Posterior vena cava (tissue), 2 donors: ENCODE data around the gene MRPL18. TPM values are rescaled to one million over a fixed set of nuclear protein-coding genes. Genes with fewer than 3 reads are reported as not detected.
A peak's percentile ranks its signal among the peaks of the same experiment; 100 is the strongest.
"Not testable (repeated sequence)": the region's sequence is repeated elsewhere in the genome, so short reads cannot be mapped to it uniquely, and the experiment has no call there.

ENCODE experiments used
- DNase-seq: peaks from one replicate; pipeline ENCODE4 v3.0.0-alpha.2; 2020; ENCODE audit warnings: low spot score
- intact Hi-C, 2 donors: fragments of 100-400 bp; cut with DNase I; formaldehyde crosslinking; loops; one replicate each; pipeline versions ENCODE4 v1.14.1 to v1.14.2; 2022 to 2023
- long read RNA-seq, 2 donors: library from polyadenylated mRNA; unstranded; transcript quantifications; one replicate each; pipeline ENCODE4 v2.0.0, GENCODE V29; 2020 to 2021
- total RNA-seq, 2 donors: library from RNA; stranded (reverse); fragmentation: NEBNext Ultra II Directional; extraction: Animal tissue kit (Norgen Biotek cat#: 25700); gene quantifications; one replicate each; pipeline ENCODE4 v1.2.1, GENCODE V29; 2021
- donor health status: DM: yes; HTN: yes; CAD: no.
- donor health status: DM: yes; HTN: yes; CAD: no.

Gene MRPL18
- 10 to 100 TPM; 62.9 to 66.4 TPM for total RNA-seq
- long read RNA-seq, donor 1, transcript MRPL18-201 (4 exons, 978 nt) = major isoform, 18 of 20 reads
- long read RNA-seq, donor 1, partial matches to known transcripts = 0 of 20 reads
- long read RNA-seq, donor 1, other reads (novel, unspliced or antisense) = 2 of 20 reads
- long read RNA-seq, donor 2, transcript MRPL18-201 (4 exons, 978 nt) = major isoform, 58 of 71 reads
- long read RNA-seq, donor 2, partial matches to known transcripts = 3 of 71 reads
- long read RNA-seq, donor 2, other reads (novel, unspliced or antisense) = 9 of 71 reads

- peak; percentile 98 for DNase-seq
- intact Hi-C loops = loop anchor here (5.0 kb wide), 2 partner anchors 42 to 47 kb away; no protein-coding TSS in a partner anchor
Measured at GRCh38 chr6:159790149-159790955, at the start of gene MRPL18. Gene MRPL18, plus strand, starts transcription at chr6:159790467. Its CDS starts 121 bp downstream, at chr6:159790588.

- no peak for DNase-seq
- intact Hi-C loops = no loop called here
Measured at GRCh38 chr6:159742165-159742564, 48.1 kb upstream of the MRPL18 start.

DNA sequence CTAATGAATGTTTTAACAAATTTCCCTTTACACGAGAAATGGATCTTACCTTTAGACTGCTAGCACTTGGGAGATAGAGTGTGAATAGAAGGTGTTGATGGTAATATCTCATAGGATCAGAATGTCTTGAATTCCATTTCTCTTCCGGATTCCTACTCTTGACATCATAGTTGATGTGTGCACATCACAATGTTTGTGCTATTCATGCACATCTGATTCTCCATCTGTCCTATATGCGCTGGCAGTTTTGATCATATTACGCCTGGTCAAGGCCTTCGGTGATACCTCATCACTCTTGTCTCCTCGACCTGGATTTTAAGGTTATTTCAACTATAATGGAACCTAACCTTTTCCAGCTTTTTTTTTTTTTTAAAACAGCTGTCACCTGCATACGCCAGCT is 45.2 kb upstream of the MRPL18 start:
- DNase-seq = no peak
- intact Hi-C loops = no loop called here

DNA sequence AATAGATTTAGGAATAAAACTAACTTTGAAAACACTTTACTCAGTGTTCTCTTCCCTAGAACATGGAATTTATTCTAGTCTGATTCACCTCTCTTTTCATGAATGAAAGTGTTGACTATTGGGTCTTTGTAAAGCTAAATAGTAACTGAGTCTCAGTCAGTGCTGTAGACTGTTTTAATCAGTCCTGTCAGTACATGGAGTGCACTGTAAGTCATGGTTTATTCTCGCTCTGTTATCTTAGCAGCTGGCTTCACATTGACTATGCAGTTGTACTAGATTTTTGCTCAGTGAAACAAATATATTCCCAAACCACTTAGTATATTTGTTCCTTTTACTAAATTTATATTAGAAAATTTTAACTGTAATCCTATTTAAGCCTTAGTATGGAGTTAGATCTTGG is 43.5 kb upstream of the MRPL18 start:
- no peak for DNase-seq
- intact Hi-C loops = no loop called here

GRCh38 chr6:159748127-159748526 is 42.1 kb upstream of the MRPL18 start:
- intact Hi-C loops, DNase-seq: not testable (repeated sequence)

- intact Hi-C loops = no loop called here
- no peak for DNase-seq
Measured at GRCh38 chr6:159751448-159751847, 38.8 kb upstream of the MRPL18 start.

DNA sequence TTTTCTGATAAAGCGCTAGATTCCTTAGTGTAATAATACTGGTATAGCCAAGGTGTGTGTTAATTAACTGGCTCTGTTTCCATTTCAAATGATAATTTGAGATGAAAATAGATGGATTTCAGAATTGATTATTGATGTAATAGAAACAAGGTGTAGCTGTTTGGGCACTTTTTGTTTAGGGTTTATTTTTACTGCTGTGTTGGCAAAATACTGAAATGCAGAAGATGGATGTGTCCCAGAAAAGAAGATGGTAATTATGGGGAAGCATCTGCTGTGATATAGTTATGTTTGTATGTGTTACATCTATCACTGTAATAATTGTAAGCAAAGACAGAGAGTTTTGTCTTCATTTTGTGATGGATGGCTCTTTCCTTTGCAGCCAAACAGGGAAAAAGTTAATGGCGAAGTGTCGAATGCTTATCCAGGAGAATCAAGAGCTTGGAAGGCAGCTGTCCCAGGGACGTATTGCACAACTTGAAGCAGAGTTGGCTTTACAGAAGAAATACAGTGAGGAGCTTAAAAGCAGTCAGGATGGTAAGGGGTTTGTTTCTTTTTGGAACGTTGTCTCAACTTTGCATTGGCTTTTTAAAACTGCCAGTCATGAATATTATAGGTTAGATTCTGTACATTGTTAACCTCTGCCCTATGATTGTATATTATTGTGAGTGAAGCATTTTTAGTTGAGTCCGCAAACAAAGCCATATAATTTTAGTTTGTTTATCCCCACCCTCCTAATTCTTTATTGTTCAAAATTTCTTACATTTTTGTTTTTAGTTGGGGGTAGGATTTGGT is 37.0 kb upstream of the MRPL18 start:
- intact Hi-C loops = no loop called here
- DNase-seq = no peak

GRCh38 chr6:159754401-159754800 is 35.9 kb upstream of the MRPL18 start:
- intact Hi-C loops = no loop called here
- DNase-seq = no peak

GRCh38 chr6:159754959-159755914 is 35.0 kb upstream of the MRPL18 start:
- no peak for DNase-seq
- intact Hi-C loops = loop anchor here in 1 of 2 donors (5.0 kb wide), 1 partner anchor 63 kb away; the partner anchor contains the start of gene SOD2

- intact Hi-C loops = loop anchor here in 1 of 2 donors (5.0 kb wide), 1 partner anchor 64 kb away; the partner anchor contains the start of gene SOD2
- DNase-seq = no peak
Measured at GRCh38 chr6:159756508-159756907, 33.8 kb upstream of the MRPL18 start.

GRCh38 chr6:159758031-159759001 is 32.0 kb upstream of the MRPL18 start:
- DNase-seq = no peak
- intact Hi-C loops = loop anchor here in 1 of 2 donors (5.0 kb wide), 1 partner anchor 66 kb away; the partner anchor contains the start of gene SOD2

DNA sequence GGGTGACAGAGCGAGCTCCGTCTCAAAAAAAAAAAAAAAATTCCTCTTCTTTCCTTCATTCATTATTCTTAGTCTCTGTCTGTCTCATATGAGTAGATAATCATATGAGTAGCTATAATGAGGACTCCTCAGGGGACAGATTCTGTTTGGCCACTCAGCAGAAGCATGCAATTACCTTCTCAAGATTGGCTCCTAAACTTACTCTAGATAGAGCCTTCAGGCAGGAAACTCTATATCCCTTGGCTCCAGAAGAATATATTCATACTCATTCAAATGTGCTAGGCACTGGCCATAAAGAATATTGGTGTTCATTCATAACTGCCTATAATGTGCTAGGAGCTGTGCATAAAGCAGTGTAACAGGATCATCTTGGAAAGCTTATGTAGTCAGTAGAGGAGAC is 30.6 kb upstream of the MRPL18 start:
- no peak for DNase-seq
- intact Hi-C loops = loop anchor here in 1 of 2 donors (5.0 kb wide), 1 partner anchor 67 kb away; the partner anchor contains the start of gene SOD2

DNA sequence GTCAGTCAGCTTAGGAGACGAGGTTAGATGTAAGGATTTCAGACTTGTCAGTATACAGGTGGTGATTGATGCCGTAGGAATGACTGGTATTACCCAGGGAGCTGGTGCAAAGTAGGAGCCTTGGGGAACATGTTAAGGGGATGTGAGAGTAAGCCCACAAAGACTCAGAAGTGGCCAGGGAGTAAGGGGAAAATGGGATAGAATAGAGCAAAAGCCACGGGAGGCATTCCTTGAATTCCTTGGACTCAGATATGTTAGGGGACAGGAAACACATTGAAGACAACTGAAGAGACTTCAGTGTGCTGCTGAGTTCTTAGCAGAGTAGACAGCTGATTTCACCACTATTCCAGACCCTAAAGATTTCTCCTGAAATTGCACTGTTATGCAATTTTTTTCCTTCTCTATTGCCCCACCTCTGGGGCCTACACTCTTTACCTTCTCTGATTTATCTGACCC is 29.6 kb upstream of the MRPL18 start:
- intact Hi-C loops = no loop called here

GRCh38 chr6:159761129-159761872 is 29.0 kb upstream of the MRPL18 start:
- no peak for DNase-seq
- intact Hi-C loops = no loop called here

More for the DNA sequence above, 29.6 kb upstream of the MRPL18 start:
- DNase-seq = no peak

- DNase-seq = peak; percentile 98
- intact Hi-C loops = loop anchor here in 1 of 2 donors (2.0 kb wide), 1 partner anchor 73 kb away; no protein-coding TSS in a partner anchor
Measured at GRCh38 chr6:159761873-159762680, 28.2 kb upstream of the MRPL18 start, which contains the start of gene ACAT2. Gene ACAT2, plus strand, starts transcription at chr6:159762045. Its CDS starts 43 bp downstream, at chr6:159762088.
